Left ventricle myocardium inferior (tissue), 1 donor: ENCODE results near the gene CCDC141. TPM values are rescaled to one million over a fixed set of nuclear protein-coding genes. Genes with fewer than 3 reads are reported as not detected.
"Not testable (repeated sequence)": the region's sequence is repeated elsewhere in the genome, so short reads cannot be mapped to it uniquely, and the experiment has no call there.

Experiments
- DNase-seq: peaks from one replicate; pipeline ENCODE4 v3.0.0-alpha.2; 2020
- H3K27ac ChIP-seq: fragments of 200-600 bp; replicated peaks from 2 replicates; pipeline ENCODE4 v1.8.0; 2021
- H3K27me3 ChIP-seq: fragments of 200-600 bp; 2 replicates; pipeline ENCODE4 v1.8.0; 2021; ENCODE audit warnings: low read depth
- H3K36me3 ChIP-seq: fragments of 200-600 bp; 2 replicates; pipeline ENCODE4 v1.8.0; 2021
- H3K4me1 ChIP-seq: fragments of 200-600 bp; 2 replicates; pipeline ENCODE4 v1.8.0; 2021
- H3K4me3 ChIP-seq: fragments of 200-600 bp; 2 replicates; pipeline ENCODE4 v1.8.0; 2021; ENCODE audit warnings: mild to moderate bottlenecking, moderate library complexity
- H3K9me3 ChIP-seq: fragments of 200-600 bp; replicated peaks from 2 replicates; pipeline ENCODE4 v1.8.0; 2021
- intact Hi-C: fragments of 100-400 bp; cut with micrococcal nuclease; formaldehyde crosslinking; loops from one replicate; pipeline ENCODE4 v1.11.0; 2022
- total RNA-seq: library from RNA; stranded (reverse); fragmentation: NEBNext Ultra II Directional; extraction: Animal tissue kit (Norgen Biotek cat#: 25700); gene quantifications from one replicate; pipeline ENCODE4 v1.2.1, GENCODE V29; 2021
- TF ChIP-seq, protein P1 (sequence below): fragments of 200-600 bp; IDR thresholded peaks from 2 replicates; pipeline ENCODE4 v1.8.0; 2021; ENCODE audit warnings: antibody characterized with exemption, mild to moderate bottlenecking, borderline replicate concordance
- donor health status: DM: no; HTN: yes; CAD: no; lungs with severe emphysema.

CCDC141 gene
- total RNA-seq, 1 donor from 2014 or later, result 208 TPM

DNA sequence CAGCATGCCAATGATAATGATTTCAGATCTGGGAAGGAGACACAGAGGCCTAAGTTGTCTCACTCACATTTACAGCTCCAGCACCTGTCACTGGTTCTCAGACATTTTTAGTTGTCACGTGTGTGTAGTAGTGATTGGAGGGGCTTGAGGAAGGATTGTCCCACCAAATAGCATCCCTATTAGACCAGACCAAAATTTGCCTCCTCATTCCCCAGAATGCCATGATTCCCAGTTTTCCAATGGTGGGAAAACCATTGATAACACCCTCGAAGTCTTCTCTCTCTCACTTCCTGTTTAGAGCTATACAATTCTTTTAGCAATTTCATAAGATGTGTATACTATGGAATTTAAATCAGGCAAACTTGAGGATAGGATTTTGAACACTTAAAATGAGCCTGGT lies 52.5 kb downstream of the CCDC141 start:
- no peak overlapping the region for H3K4me3 ChIP-seq
- H3K36me3 ChIP-seq, result no peaks in the 10 kb centered on the region
- H3K27me3 ChIP-seq, result no peaks in the 10 kb centered on the region
- H3K9me3 ChIP-seq, result no peaks in the 10 kb centered on the region
- intact Hi-C loops, result no loop called here
- TF ChIP-seq, protein P1, sequence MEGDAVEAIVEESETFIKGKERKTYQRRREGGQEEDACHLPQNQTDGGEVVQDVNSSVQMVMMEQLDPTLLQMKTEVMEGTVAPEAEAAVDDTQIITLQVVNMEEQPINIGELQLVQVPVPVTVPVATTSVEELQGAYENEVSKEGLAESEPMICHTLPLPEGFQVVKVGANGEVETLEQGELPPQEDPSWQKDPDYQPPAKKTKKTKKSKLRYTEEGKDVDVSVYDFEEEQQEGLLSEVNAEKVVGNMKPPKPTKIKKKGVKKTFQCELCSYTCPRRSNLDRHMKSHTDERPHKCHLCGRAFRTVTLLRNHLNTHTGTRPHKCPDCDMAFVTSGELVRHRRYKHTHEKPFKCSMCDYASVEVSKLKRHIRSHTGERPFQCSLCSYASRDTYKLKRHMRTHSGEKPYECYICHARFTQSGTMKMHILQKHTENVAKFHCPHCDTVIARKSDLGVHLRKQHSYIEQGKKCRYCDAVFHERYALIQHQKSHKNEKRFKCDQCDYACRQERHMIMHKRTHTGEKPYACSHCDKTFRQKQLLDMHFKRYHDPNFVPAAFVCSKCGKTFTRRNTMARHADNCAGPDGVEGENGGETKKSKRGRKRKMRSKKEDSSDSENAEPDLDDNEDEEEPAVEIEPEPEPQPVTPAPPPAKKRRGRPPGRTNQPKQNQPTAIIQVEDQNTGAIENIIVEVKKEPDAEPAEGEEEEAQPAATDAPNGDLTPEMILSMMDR, result no peak
- no peak overlapping the region for H3K27ac ChIP-seq
- DNase-seq, result no peak
- H3K4me1 ChIP-seq, result peaks cover 10% of the 10 kb centered on the region

DNA sequence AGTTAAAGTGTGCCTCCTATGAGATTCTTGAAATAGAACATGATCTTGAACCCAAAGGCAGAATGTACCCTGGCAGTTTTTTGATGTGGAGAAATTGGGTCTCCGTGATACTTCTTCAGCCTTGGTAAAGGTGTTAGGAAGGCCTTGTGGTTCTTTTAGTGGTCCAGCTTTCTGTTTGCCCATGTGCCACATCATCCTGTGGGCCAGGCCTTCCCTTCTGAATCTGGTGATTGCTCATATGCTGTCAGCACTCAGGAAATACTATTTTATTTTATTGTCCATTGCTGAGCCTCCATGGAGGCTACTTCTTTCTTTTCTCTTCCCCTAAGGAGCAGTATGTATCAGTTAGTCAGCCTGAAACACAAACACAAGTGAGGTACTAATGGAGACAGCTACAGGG lies 52.9 kb downstream of the CCDC141 start:
- no peak for DNase-seq
- H3K4me3 ChIP-seq, result no peak overlapping the region
- H3K4me1 ChIP-seq, result peaks cover 8% of the 10 kb centered on the region
- intact Hi-C loops, result no loop called here
- no peak overlapping the region for H3K27ac ChIP-seq
- no peaks in the 10 kb centered on the region for H3K9me3 ChIP-seq
- TF ChIP-seq, protein P1, result no peak
- H3K27me3 ChIP-seq, result no peaks in the 10 kb centered on the region
- H3K36me3 ChIP-seq, result no peaks in the 10 kb centered on the region

DNA sequence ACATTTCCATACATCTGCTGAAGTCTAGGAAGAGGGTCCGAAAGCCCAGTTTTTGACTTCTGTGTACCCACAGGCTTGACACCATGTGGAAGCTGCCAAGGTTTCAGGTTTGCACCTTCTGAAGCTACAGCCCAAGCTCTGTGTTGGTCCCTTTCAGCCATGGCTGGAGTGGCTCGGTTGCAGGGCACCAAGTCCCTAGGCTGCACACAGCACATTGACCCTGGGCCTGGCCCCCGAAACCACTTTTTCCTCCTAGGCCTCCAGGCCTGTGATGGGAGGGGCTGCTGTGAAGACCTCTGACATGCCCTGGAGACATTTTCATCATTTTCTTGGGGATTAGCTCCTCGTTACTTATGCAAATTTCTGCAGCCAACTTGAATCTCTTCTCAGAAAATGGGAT lies 55.7 kb downstream of the CCDC141 start:
- Histone ChIP-seq H3K9me3 (no peaks in the 10 kb centered on the region), H3K4me3 (no peak overlapping the region), H3K27me3 (no peaks in the 10 kb centered on the region), H3K27ac (no peak overlapping the region), H3K36me3 (no peaks in the 10 kb centered on the region), H3K4me1 (peaks cover 2% of the 10 kb centered on the region)
- intact Hi-C loops, result no loop called here
- DNase-seq, result no peak
- TF ChIP-seq, protein P1, result no peak

DNA sequence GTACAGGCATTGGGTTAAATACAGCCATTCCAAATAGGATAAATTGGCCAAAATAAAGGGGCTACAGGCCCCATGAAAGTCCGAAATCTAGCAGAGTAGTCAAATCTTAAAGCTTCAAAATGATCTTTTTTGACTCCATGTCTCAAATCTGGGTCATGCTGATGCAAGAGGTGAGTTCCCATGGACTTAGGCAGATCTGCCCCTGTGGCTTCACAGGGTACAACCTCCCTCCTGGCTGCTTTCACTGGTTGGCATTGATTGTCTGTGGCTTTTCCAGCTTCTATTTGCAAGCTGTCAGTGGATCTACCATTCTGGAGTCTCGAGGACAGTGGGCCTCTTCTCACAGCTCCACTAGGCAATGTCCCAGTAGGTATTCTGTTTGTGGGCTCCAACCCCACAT lies 56.1 kb downstream of the CCDC141 start:
- Histone ChIP-seq H3K27me3 (no peaks in the 10 kb centered on the region), H3K36me3 (no peaks in the 10 kb centered on the region), H3K4me3 (no peak overlapping the region), H3K27ac (no peak overlapping the region), H3K4me1 (no peaks in the 10 kb centered on the region), H3K9me3 (no peaks in the 10 kb centered on the region)
- TF ChIP-seq, protein P1, result no peak
- intact Hi-C loops, result no loop called here
- no peak for DNase-seq

DNA sequence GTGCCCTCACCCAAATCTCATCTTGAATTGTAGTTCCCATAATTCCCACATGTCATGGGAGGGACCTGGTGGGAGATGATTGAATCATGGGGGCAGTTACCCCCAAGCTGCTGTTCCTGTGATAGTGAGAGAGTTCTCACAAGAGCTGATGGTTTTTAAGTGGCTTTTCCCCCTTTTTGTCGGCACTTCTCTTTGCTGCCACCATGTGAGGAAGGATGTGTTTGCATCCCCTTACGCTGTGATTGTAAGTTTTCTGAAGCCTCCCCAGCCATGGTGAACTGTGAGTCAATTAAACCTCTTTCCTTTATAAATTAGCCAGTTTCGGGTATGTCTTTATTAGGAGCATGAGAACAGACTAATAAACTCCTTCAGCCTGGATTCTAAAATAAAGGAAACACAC lies 57.2 kb downstream of the CCDC141 start:
- H3K27ac ChIP-seq, H3K9me3 ChIP-seq, H3K4me3 ChIP-seq, H3K27me3 ChIP-seq, DNase-seq, intact Hi-C loops, H3K36me3 ChIP-seq, H3K4me1 ChIP-seq: not testable (repeated sequence)

DNA sequence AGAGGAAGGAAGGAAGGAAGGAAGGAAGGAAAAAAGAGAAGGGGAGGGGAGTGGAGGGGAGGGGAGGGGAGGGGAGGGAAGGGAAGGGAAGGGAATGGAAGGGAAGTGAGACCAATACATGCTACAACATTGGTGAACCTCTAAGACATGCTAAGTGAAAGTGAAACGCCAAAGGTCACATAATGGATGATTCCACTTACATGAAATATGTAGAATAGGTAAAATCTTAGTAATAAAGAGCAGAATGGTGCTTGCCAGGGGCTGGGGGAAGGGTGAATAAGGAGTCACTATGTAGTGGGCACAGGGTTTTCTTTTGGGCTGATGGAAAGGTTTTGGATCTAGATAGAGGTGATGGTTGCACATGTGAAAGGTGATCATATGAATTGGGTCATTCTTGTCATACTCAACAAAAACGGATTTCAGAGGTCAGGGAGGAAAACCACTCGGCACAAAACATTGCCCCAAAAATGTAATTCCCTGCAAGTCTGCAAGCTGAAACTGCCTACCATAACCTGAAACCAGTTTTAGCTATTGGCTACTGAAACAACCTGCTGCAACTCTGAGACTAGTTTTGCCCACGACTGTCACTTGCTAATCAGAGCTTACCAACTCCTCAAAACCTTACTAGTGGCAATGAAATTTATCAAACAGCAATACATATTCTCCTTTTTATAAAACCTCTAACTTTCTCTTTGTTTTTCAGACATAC lies 59.2 kb downstream of the CCDC141 start:
- TF ChIP-seq, protein P1, result no peak
- DNase-seq, result no peak
- H3K36me3 ChIP-seq, result no peaks in the 10 kb centered on the region
- H3K4me3 ChIP-seq, result no peak overlapping the region
- intact Hi-C loops, result no loop called here
- H3K27ac ChIP-seq, result no peak overlapping the region
- no peaks in the 10 kb centered on the region for H3K4me1 ChIP-seq
- H3K27me3 ChIP-seq, result no peaks in the 10 kb centered on the region
- no peaks in the 10 kb centered on the region for H3K9me3 ChIP-seq

DNA sequence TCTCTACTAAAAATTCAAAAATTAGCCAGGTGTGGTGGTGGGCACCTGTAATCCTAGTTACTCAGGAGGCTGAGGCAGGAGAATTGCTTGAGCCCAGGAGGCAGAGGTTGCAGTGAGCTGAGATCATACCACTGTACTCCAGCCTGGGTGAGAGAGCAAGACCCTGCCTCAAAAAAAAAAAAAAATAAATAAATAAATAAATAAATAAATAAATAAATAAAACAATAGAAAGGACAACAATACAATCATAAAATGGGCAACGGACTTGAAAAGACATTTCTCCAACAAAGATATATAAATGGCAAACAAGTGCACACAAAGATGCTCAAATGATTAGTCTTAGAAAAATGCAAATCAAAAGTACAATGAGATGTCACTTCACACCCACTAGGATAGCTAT lies 60.5 kb downstream of the CCDC141 start:
- H3K27ac ChIP-seq, H3K4me3 ChIP-seq, H3K9me3 ChIP-seq, H3K36me3 ChIP-seq, H3K27me3 ChIP-seq, DNase-seq, H3K4me1 ChIP-seq, intact Hi-C loops: not testable (repeated sequence)

DNA sequence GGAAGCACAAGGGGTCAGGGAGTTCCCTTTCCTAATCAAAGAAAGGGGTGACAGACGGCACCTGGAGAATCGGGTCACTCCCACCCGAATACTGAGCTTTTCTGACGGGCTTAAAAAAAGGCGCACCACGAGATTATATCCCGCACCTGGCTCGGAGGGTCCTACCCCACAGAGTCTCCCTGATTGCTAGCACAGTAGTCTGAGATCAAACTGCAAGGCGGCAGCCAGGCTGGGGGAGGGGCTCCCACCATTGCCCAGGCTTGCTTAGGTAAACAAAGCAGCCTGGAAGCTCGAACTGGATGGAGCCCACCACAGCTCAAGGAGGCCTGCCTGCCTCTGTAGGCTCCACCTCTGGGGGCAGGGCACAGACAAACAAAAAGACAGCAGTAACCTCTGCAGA lies 67.3 kb downstream of the CCDC141 start:
- H3K36me3 ChIP-seq, H3K4me1 ChIP-seq, H3K9me3 ChIP-seq, H3K27me3 ChIP-seq, H3K4me3 ChIP-seq, H3K27ac ChIP-seq, DNase-seq, intact Hi-C loops: not testable (repeated sequence)
